HG03439 (cell line): ENCODE measurements around the gene TM7SF2.
A peak's percentile ranks its signal among the peaks of the same experiment; 100 is the strongest.

Experiments
- ATAC-seq: cut with Tn5 transposase; IDR thresholded peaks from one replicate; pipeline ENCODE4 v1.9.1; 2021; ENCODE audit warnings: mild to moderate bottlenecking, moderate library complexity; ENCODE audit not compliant: unreplicated experiment

Gene TM7SF2

GRCh38 chr11:65150509-65151299 is 39.0 kb downstream of the TM7SF2 start:
- ATAC-seq = no peak

DNA sequence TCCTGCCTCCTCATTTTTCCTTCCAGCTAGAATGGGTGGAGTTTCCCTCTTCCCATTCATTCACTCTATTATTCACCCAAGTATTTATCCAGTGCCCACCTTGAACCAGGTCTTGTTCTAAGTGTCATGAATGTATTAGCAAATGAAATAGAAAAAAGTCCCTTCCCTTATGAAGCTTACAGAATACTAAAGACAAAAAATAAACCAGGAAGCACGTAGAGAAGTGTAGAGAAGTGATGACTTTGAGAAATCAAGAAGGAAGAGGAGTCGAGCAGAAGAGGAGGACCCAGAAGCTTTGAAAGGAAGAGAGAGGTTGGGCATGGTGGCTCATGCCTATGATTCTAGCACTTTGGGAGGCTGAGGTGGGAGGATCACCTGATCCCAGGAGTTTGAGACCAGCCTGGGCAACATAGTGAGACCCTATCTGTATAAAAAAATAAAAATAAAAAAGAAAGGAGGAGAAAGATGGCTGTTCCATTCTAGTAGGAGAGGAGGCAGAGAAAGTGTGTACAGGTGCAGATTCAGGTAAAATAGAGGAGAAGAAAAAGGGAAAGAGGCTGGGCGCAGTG is 39.7 kb downstream of the TM7SF2 start:
- no peak for ATAC-seq

GRCh38 chr11:65152122-65152521 is 40.5 kb downstream of the TM7SF2 start:
- ATAC-seq = no peak

- no peak for ATAC-seq
Measured at GRCh38 chr11:65156256-65156655, 44.6 kb downstream of the TM7SF2 start.

DNA sequence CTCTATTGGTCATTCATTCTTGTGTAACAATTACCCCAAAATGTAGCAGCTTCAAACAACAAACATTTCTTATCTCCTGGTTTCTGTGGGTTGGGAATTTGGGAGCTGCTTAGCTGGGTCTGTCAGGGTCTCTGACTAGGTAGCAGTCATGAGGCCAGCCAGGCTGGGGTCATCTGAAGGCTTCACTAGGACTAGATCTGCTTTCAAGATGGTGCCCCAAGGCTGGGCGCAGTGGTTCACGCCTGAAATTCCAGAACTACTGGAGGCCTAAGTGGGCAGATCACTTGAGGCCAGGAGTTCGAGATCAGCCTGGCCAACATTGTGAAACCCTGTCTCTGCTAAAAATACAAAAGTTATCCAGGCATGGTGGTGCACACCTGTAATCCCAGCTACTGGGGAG is 45.3 kb downstream of the TM7SF2 start:
- no peak for ATAC-seq

DNA sequence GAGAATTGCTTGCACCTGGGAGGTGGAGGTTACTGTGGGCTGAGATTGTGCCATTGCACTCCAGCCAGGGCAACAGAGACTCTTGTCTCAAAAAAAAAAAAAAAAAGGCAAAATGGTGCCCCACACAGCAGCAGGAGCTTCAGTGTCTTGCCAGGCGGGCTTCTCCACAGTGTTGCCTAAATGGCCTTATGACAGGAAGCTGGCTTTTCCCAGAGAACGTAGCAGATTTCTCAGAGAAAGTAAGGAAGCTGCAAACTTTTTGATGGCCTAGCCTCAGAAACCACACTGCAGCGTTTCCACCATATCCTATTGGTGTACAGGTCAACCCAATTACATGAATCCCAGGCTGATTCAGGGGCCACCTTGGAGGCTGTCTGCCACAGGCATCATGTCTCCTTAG is 45.7 kb downstream of the TM7SF2 start:
- ATAC-seq = no peak

DNA sequence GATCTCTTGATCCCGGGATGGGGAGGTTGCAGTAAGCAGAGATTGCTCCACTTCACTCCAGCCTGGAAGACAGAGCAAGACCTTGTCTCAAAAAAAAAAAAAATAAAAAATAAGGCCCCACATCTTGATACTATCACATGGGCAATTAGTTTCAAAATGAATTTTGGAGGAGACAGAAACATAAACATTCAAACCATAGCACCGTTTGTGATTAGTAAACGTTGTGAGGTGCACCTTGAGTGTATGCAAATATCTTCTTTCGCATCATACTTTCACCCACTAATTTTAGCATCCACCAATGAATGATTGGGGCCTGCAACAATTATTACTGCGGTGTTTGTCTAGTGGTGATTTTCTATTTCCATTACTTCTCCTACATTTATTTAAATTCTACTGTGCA is 47.3 kb downstream of the TM7SF2 start:
- peak; percentile 89 for ATAC-seq

DNA sequence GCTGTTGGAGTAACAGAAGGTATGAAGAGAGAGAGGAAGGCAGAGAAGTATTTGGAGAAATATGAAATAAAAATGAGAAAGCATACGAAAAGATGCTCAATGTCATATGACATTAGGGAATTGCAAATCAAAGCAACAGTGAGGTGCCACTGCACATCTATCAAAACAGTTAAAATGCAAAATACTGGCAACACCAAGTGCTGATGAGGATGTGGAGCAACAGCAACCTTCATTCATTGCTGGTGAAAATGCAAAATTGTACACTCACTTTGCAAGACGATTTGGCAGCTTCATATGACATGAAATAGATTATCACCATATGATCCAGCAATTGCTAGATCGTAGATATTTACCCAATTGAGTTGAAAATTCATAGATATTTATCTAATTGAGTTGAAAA is 49.0 kb downstream of the TM7SF2 start:
- ATAC-seq = no peak

DNA sequence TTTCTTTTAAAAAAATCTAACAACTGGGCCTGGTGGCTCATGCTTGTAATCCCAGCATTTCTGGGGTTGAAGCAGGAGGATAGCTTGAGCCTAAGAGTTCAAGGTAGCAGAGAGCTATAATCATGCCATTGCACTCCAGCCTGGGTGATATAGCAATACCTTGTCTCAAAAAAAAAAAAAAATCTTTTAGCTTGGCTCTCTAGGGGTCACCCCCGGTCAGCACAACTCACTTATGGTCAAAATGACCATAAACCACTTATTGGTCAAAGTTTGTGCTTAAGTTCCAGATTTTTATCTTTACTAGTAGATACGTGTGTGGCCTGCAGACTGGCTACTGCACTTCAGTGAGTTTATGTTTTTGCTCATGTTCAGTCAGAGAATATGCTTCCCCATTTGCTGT is 52.0 kb downstream of the TM7SF2 start:
- ATAC-seq = no peak
